ENCODE results near the gene LRP1.

LRP1 gene

GRCh38 chr12:57127726-57128518 lies at the start of gene LRP1:
Gene LRP1, plus strand, starts transcription at chr12:57128483. Its CDS starts 482 bp downstream, at chr12:57128965.
- no peaks in the 10 kb centered on the region for H3K9me3 ChIP-seq (ENCODE audit: low read depth, low read length)
- TF ChIP-seq EZH2 (IDR thresholded peaks at IDR 0.05): no peak
- TF ChIP-seq POLR2AphosphoS5 (IDR thresholded peaks at IDR 0.05; ENCODE audit: borderline replicate concordance, low read depth, low read length): peak; percentile 80
- peak; percentile 83 for TF ChIP-seq FOXP2 (optimal IDR thresholded peaks at IDR 0.05; ENCODE audit: control extremely low read depth, extremely low read length, insufficient read depth)
- H3K4me3 ChIP-seq: peak within 1 kb of the TSS; percentile 96
- peak within 1 kb of the TSS; percentile 84 for H3K9ac ChIP-seq (ENCODE audit: insufficient read length)
- no peak for DNase-seq (ENCODE audit: low read depth, low spot score)
- H3K27ac ChIP-seq: peak within 1 kb of the TSS; percentile 59; the same call in 1 of the 2 replicates
- no peaks in the 10 kb centered on the region for H3K36me3 ChIP-seq (ENCODE audit: insufficient read depth, low read length)

GRCh38 chr12:57078519-57079404 lies 49.5 kb upstream of the LRP1 start, which contains the start of gene NEMP1:
Gene NEMP1, minus strand, starts transcription at chr12:57078791. Its CDS starts 46 bp downstream, at chr12:57078745.
- Histone ChIP-seq H3K27ac (peak within 1 kb of the TSS; percentile 93), H3K36me3 (ENCODE audit: insufficient read depth, low read length) (peaks cover 5% of the 10 kb centered on the region; the same call in 1 of the 2 replicates), H3K9me3 (ENCODE audit: low read depth, low read length) (no peaks in the 10 kb centered on the region), H3K4me3 (peak within 1 kb of the TSS; percentile 97), H3K9ac (ENCODE audit: insufficient read length) (peak within 1 kb of the TSS; percentile 97)
- TF ChIP-seq FOXP2 (optimal IDR thresholded peaks at IDR 0.05; ENCODE audit: control extremely low read depth, extremely low read length, insufficient read depth) (peak; percentile 64), EZH2 (IDR thresholded peaks at IDR 0.05) (no peak), POLR2AphosphoS5 (IDR thresholded peaks at IDR 0.05; ENCODE audit: borderline replicate concordance, low read depth, low read length) (peak; percentile 81)
- peak; percentile 100 for DNase-seq (ENCODE audit: low read depth, low spot score)

- no peak for DNase-seq (ENCODE audit: low read depth, low spot score)
- Histone ChIP-seq H3K36me3 (ENCODE audit: insufficient read depth, low read length) (peaks cover 3% of the 10 kb centered on the region; the same call in 1 of the 2 replicates), H3K27ac (no peak overlapping the region), H3K9me3 (ENCODE audit: low read depth, low read length) (no peaks in the 10 kb centered on the region), H3K9ac (ENCODE audit: insufficient read length) (peak overlapping the region; percentile 94), H3K4me3 (no peak overlapping the region)
- TF ChIP-seq FOXP2 (optimal IDR thresholded peaks at IDR 0.05; ENCODE audit: control extremely low read depth, extremely low read length, insufficient read depth) (no peak), EZH2 (IDR thresholded peaks at IDR 0.05) (no peak), POLR2AphosphoS5 (IDR thresholded peaks at IDR 0.05; ENCODE audit: borderline replicate concordance, low read depth, low read length) (no peak)
Measured at GRCh38 chr12:57079821-57080220, 48.5 kb upstream of the LRP1 start.

- TF ChIP-seq EZH2 (IDR thresholded peaks at IDR 0.05): no peak
- no peak for TF ChIP-seq FOXP2 (optimal IDR thresholded peaks at IDR 0.05; ENCODE audit: control extremely low read depth, extremely low read length, insufficient read depth)
- no peak for TF ChIP-seq POLR2AphosphoS5 (IDR thresholded peaks at IDR 0.05; ENCODE audit: borderline replicate concordance, low read depth, low read length)
- H3K9ac ChIP-seq (ENCODE audit: insufficient read length): no peak overlapping the region
- no peak overlapping the region for H3K27ac ChIP-seq
- no peaks in the 10 kb centered on the region for H3K9me3 ChIP-seq (ENCODE audit: low read depth, low read length)
- H3K36me3 ChIP-seq (ENCODE audit: insufficient read depth, low read length): no peaks in the 10 kb centered on the region
- no peak overlapping the region for H3K4me3 ChIP-seq
- no peak for DNase-seq (ENCODE audit: low read depth, low spot score)
Measured at GRCh38 chr12:57080855-57081254, 47.4 kb upstream of the LRP1 start.

GRCh38 chr12:57085999-57086492 lies 42.2 kb upstream of the LRP1 start:
- peak overlapping the region; percentile 97 for H3K9ac ChIP-seq (ENCODE audit: insufficient read length)
- H3K9me3 ChIP-seq (ENCODE audit: low read depth, low read length): no peaks in the 10 kb centered on the region
- DNase-seq (ENCODE audit: low read depth, low spot score): no peak
- H3K27ac ChIP-seq: peak overlapping the region; percentile 100
- peaks cover 6% of the 10 kb centered on the region; the same call in 1 of the 2 replicates for H3K36me3 ChIP-seq (ENCODE audit: insufficient read depth, low read length)
- H3K4me3 ChIP-seq: peak overlapping the region; percentile 94
- TF ChIP-seq EZH2 (IDR thresholded peaks at IDR 0.05) (no peak), POLR2AphosphoS5 (IDR thresholded peaks at IDR 0.05; ENCODE audit: borderline replicate concordance, low read depth, low read length) (peak; percentile 72)

- H3K9ac ChIP-seq (ENCODE audit: insufficient read length): peak overlapping the region; percentile 97
- H3K36me3 ChIP-seq (ENCODE audit: insufficient read depth, low read length): peaks cover 11% of the 10 kb centered on the region; the same call in 1 of the 2 replicates
- no peak for DNase-seq (ENCODE audit: low read depth, low spot score)
- H3K9me3 ChIP-seq (ENCODE audit: low read depth, low read length): no peaks in the 10 kb centered on the region
- peak overlapping the region; percentile 94 for H3K4me3 ChIP-seq
- TF ChIP-seq EZH2 (IDR thresholded peaks at IDR 0.05): no peak
- TF ChIP-seq FOXP2 (optimal IDR thresholded peaks at IDR 0.05; ENCODE audit: control extremely low read depth, extremely low read length, insufficient read depth): no peak
- TF ChIP-seq POLR2AphosphoS5 (IDR thresholded peaks at IDR 0.05; ENCODE audit: borderline replicate concordance, low read depth, low read length): no peak; the same call in 1 of the 2 replicates
- H3K27ac ChIP-seq: peak overlapping the region; percentile 100
Measured at GRCh38 chr12:57086493-57087009, 41.7 kb upstream of the LRP1 start.

GRCh38 chr12:57087010-57087690 lies 41.1 kb upstream of the LRP1 start:
- DNase-seq (ENCODE audit: low read depth, low spot score): peak; percentile 79
- peak overlapping the region; percentile 100 for H3K27ac ChIP-seq
- peak; percentile 64 for TF ChIP-seq POLR2AphosphoS5 (IDR thresholded peaks at IDR 0.05; ENCODE audit: borderline replicate concordance, low read depth, low read length)
- no peak for TF ChIP-seq FOXP2 (optimal IDR thresholded peaks at IDR 0.05; ENCODE audit: control extremely low read depth, extremely low read length, insufficient read depth)
- TF ChIP-seq EZH2 (IDR thresholded peaks at IDR 0.05): no peak

More at GRCh38 chr12:57087010-57087690, 41.1 kb upstream of the LRP1 start:
- Histone ChIP-seq H3K9ac (ENCODE audit: insufficient read length) (peak overlapping the region; percentile 97), H3K36me3 (ENCODE audit: insufficient read depth, low read length) (peaks cover 17% of the 10 kb centered on the region; the same call in 1 of the 2 replicates), H3K9me3 (ENCODE audit: low read depth, low read length) (no peaks in the 10 kb centered on the region), H3K4me3 (peak overlapping the region; percentile 94)

Measured in SK-N-MC (cell line).